Hepatic stellate cell (primary cell): ENCODE measurements around the gene MAML3.

Experiments
- DNase-seq: peaks from one replicate; pipeline ENCODE4 v3.0.0; 2011; ENCODE audit warnings: low spot score

The MAML3 gene

GRCh38 chr4:140153718-140154571 lies at the start of gene MAML3:
Gene MAML3, minus strand, starts transcription at chr4:140154184. Its CDS starts 857 bp downstream, at chr4:140153327.
- peak; percentile 82 for DNase-seq

DNA sequence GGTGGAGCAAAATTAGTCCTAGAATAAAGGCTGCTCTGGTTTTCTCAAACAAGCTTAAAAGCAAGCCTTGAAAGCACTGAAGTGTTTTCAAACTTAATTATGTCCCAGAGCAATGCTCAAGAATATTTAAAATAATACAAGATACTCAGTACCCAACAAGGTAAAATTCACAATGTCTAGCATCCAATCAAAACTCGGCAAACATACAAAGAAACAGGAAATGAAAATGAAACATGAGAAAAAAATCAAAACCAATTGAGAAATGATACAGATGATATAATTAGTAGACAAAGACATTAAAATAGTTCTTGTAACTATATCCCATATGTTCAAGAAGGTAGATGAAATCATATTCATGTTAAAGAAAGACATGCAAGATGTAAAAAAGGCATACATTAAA lies 45.0 kb upstream of the MAML3 start:
- DNase-seq, result no peak

- DNase-seq, result no peak
Observed at GRCh38 chr4:140195806-140196205, 41.8 kb upstream of the MAML3 start.

DNA sequence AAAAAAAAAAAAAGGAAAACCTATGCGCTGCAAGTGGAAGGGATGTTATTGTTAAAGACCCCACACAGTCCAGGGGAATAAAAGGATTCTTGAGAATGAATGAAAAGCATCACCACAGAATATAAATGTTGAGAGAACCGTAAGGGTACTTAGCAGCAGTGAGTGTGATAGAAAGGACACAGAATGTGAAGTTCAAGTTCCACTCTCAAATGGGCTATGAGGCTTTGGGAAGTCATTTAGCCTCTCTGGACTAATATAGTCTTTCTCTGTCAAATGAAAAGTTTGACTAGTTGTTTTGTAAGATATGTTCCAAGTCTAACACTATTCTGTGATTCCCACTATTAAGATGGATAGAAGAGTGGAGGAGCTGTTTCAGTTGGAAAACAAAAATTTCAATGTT lies 35.8 kb upstream of the MAML3 start:
- DNase-seq, result no peak

DNA sequence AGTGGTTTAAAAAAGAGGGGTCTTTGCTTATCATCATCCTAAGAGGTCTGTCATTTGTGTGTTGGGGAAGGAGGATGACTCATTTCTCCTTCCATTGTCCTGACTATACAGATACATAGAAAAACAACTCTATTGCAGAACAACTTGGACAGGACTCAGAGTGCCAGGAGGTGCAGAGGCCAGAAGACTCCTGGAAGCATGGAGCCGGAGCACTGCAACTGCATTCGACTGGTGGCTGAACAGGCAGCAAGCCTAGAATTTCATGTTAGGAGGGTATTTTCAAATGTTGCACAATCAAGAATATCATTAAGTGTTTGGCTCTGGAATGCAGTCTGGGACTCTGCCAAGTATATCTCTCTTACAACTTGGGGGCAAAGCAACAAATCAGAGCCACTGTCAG lies 35.0 kb upstream of the MAML3 start:
- no peak for DNase-seq

GRCh38 chr4:140187316-140187695 lies 33.3 kb upstream of the MAML3 start:
- DNase-seq, result no peak

DNA sequence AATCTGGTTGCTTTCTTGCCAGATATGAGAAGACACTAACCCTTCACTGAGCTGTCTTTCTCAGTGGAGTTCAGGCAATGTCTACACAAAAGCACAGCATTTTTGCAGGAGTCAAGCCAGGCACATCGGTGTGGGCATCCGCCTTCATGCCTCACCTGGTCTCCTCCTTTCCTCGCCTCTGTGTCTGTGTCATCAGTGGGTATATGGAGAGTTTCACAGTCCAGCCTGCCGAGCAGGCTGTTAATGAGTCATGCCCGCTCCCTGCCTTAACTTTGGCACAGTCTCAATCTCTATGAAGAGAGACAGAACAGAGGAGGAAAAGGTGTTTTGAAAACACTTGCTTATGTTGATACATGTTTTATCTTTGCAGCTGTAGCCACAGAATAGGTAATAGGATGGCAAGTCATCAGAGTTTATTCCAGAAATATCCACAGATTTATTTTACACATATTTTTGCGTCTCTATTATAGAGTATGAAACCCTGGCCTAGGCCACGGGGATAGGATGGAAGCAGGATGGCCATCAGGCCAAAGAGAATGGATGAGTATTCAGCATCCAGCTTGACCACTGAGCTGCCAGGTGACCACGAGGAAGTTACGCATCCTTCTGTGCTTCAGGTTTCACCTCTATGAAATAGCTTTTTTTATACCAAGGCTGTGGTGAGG lies 32.8 kb upstream of the MAML3 start:
- no peak for DNase-seq

DNA sequence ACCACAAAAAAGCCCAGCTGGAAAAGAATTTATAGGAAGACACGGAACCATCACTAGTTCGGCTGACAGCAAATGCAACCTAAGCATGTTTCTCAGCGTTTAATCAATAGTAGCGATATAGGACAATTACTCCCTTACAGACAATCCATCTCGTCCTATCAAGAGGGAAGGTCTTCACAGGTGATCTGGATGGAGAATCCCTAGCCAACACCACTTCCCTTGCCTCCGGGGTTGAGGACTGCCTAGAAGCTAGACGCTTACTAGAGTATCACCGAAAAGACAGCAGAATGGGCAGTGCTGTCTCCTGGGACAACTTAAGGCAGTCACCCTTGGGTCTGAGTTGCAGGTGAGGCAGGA lies 32.1 kb upstream of the MAML3 start:
- no peak for DNase-seq

DNA sequence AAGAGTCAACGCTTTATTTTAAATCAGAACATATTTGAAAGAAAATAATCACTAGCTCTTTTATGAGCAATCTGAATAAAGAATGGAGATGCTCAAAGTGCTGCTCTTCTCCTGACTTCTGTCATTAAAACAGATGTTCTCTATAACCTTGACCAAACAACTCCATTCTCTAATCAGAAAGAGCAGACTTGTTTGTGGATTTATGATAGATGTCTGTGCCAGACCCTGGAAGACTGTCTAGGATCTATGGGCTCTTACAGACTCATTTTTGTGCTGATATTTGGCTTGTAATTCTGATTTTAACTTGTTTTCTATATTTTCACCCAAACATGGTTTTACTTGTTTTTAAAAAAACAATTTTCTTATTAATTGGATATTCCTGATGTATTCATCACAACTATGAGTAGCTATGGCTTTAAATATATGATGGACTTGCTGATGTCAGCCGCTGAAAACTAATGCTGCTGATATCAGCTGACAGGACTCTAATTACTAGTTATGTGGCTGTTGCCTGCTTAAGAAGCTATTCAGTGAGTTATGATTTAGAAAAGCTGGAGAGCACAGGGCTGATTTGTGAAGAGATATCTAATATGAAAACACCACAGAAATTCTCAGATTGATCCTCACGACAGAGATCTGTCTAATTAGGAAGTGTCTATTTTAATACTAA lies 31.6 kb upstream of the MAML3 start:
- no peak for DNase-seq

DNA sequence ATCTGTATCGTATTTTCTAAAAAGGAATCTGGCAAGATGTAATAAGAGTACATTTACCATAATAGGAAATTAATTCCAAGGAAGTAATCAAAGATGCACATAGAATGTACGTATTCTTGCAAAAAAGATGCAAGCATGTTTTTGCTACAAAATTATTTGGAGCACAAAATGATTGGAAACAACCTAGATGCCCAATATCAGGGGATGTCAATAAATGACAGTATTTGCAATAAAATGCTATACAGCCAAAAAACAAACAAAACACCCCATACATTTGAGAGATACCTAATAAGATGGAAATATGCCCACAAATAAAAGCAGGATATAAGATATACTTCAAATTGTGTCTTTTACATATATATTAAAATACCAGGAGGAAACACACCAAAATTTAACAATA lies 29.3 kb upstream of the MAML3 start:
- DNase-seq, result no peak

- no peak for DNase-seq
Observed at GRCh38 chr4:140180577-140180976, 26.6 kb upstream of the MAML3 start.

- no peak for DNase-seq
Observed at GRCh38 chr4:140176735-140177134, 22.8 kb upstream of the MAML3 start.

- no peak for DNase-seq
Observed at GRCh38 chr4:140174543-140174942, 20.6 kb upstream of the MAML3 start.

- DNase-seq, result no peak
Observed at GRCh38 chr4:140172960-140173359, 19.0 kb upstream of the MAML3 start.

GRCh38 chr4:140170299-140170698 lies 16.3 kb upstream of the MAML3 start:
- no peak for DNase-seq

DNA sequence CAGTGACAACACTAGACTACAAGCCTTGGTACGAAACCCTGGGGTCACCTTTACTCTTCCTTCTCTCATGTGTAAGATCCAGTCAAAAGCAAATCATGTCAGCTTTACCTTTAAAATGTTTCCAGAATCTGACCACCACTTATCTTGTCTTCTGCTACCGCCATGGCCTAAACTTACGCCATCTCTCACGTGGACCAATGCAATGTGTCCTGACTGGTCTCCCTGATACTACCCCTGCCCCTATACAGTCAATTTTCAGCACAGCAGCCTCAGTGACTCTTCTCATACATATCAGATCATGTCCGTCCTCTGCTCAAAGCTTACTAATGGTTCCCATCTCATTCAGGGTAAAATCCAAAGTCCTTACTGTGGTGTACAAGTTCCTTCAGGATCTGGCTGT lies 15.0 kb upstream of the MAML3 start:
- DNase-seq, result no peak

DNA sequence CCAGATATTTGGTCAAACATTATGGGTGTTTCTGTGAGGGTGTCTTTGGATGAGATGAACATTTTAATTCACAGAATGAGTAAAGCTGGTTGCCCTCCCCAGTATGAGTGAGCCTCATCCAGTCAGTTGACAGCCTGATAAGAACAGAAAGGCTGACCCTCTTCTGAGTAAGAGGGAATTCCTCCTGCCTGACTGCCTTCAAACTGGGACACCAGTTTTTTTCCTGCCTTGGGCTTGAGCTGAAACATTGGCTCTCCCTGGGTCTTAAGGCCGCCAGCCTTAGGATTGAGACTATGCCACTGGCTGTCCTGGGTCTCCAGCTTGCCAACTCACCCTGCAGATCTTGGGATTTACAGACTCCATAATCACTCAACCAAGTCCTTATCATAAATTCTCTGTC lies 14.5 kb upstream of the MAML3 start:
- no peak for DNase-seq

DNA sequence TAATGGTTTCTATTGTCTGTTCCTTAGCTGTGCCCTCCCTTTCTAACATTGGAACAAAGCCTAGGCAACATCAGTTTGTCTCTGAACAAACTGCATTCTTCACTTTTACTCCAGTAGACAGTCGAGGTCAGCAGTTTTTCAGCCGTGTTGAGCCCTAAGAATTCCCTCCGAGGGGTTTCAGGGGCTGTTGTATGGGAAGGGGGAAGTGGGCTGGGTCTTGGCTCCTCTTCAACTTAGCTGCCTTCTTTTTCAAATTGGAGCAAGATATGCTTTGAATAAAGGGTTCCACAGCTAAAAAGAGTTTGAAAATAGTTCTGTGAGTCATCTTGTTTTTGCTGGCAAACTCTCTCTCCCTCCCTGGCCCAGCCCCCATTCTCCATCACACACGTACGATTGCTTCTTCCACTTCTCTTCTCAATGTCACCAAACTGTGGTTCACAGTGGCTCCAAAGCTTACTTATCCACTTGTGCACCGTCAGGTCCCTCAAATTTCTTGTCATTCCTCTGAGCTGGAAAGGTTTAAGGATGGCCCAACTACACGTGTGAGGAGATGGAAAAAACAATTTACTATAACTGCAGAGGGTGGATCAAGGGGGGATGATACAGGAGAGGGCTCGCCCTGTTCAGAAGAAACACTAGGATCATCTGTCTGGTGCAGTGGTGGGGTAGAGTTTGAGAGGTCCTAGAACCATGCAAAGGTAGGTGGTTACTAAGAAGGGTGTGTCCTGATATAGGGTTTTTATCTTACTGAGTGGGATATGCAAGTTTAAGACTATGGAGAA lies 9.2 kb upstream of the MAML3 start:
- peak; percentile 52 for DNase-seq

DNA sequence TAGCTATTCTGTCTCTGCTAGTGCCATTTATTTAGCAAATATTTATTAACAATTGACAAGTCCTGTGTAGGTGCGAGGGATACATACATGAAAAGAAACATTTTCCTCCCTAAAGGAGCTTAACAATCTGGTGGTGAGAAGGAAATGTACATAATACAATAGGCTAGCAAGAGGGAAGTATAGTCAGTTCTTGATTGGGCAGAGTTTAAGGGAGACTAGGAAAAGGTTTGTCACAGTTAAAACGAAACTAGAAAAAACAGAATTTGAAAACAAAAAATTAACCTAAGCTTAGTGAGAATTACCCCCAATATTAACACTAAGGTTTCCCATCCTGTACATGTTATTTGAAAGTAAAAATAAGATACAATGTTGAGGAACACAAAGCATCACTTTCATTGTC lies 8.6 kb upstream of the MAML3 start:
- DNase-seq, result no peak

GRCh38 chr4:140158365-140159030 lies 4.5 kb upstream of the MAML3 start:
- no peak for DNase-seq

DNA sequence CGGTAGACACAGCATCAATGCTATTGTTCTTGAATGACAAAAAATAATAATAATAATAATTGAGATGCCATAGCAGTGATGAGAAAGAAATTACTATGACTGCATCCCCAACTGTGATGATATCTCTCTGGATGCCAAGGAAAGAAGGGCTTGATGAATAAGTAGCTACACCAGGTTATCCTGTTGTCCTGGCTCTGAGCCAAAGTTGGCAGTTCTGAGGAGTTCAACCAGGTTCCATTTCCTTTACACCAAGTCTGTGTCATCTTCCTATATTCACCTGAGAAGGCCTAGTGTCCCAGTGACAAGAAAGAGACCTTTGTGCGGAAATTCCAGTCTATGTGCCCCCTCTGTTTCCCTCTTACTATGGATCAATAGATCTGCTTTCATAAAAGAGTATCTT lies 3.4 kb upstream of the MAML3 start:
- no peak for DNase-seq
